Right lobe of liver (tissue), 4 donors: ENCODE measurements around the gene MIEN1.

Source experiments
- CTCF ChIP-seq, 4 donors: fragments of 200-600 bp in 3 of 4; fragments of 450-650 bp in 1 of 4; IDR thresholded peaks; one replicate each; pipeline versions ENCODE4 v1.5.1 to v1.8.0; 2016 to 2022; ENCODE audit warnings: antibody characterized with exemption in 4 of 4, mild to moderate bottlenecking in 2 of 4
- POLR2A ChIP-seq: fragments of 450-650 bp; IDR thresholded peaks from one replicate; pipeline ENCODE4 v1.6.1; 2017; ENCODE audit warnings: antibody characterized with exemption, mild to moderate bottlenecking
- donor health status: DM: no; HTN: no; CAD: no.
- donor health status: DM: no; HTN: no; CAD: no.
- donor health status: DM: no; HTN: yes; CAD: no.

GRCh38 chr17:39709998-39710964, 20.1 kb downstream of the MIEN1 start:
- TF ChIP-seq CTCF (IDR thresholded peaks at IDR 0.05) (no peak), POLR2A (no peak)
